Omental fat pad (tissue), 4 donors: ENCODE measurements around the gene KIDINS220. TPM values are rescaled to one million over a fixed set of nuclear protein-coding genes. Genes with fewer than 3 reads are reported as not detected.

ENCODE experiments used
- ATAC-seq: fragments of 150-250 bp; one replicate; pipeline ENCODE4 v1.9.1; 2016; ENCODE audit warnings: mild to moderate bottlenecking, moderate library complexity; ENCODE audit not compliant: low FRiP score
- DNase-seq: peaks from one replicate; pipeline ENCODE4 v3.0.0-alpha.2; 2019; ENCODE audit warnings: low spot score
- CTCF ChIP-seq, 3 donors: fragments of 450-650 bp; IDR thresholded peaks; one replicate each; pipeline ENCODE4 v1.5.1; 2016 to 2017; ENCODE audit warnings: antibody characterized with exemption in 3 of 3, mild to moderate bottlenecking in 3 of 3, moderate library complexity in 2 of 3
- total RNA-seq, 4 donors: library from RNA; depleted of rRNA; stranded (reverse); fragments of >200 nt; gene quantifications; one replicate each; pipeline ENCODE4 v1.1.0, GENCODE V29; 2016

KIDINS220 gene
- total RNA-seq, 4 donors from 2014 or later = 59.5 to 98.0 (median 66.5) TPM

- DNase-seq (no peak), ATAC-seq (no peak)
- no peak for TF ChIP-seq CTCF (IDR thresholded peaks at IDR 0.05)
Observed at GRCh38 chr2:8847400-8847799, 10.0 kb upstream of the KIDINS220 start.

GRCh38 chr2:8841932-8842331 is 4.5 kb upstream of the KIDINS220 start:
- no peak for TF ChIP-seq CTCF (IDR thresholded peaks at IDR 0.05)
- ATAC-seq = no peak
- DNase-seq = no peak

- ATAC-seq (no peak), DNase-seq (no peak)
- no peak for TF ChIP-seq CTCF (IDR thresholded peaks at IDR 0.05)
Observed at GRCh38 chr2:8840475-8841091, 3.2 kb upstream of the KIDINS220 start.

GRCh38 chr2:8839189-8839965 is 2.0 kb upstream of the KIDINS220 start:
- TF ChIP-seq CTCF (IDR thresholded peaks at IDR 0.05) = no peak
- no peak for DNase-seq
- ATAC-seq = no peak

GRCh38 chr2:8837795-8838140 is 355 bp upstream of the KIDINS220 start:
- no peak for DNase-seq
- no peak for TF ChIP-seq CTCF (IDR thresholded peaks at IDR 0.05)
- ATAC-seq = no peak

GRCh38 chr2:8835279-8835678 is 2.1 kb downstream of the KIDINS220 start:
- no peak for ATAC-seq
- no peak for TF ChIP-seq CTCF (IDR thresholded peaks at IDR 0.05)
- no peak for DNase-seq

GRCh38 chr2:8833853-8834252 is 3.6 kb downstream of the KIDINS220 start:
- no peak for ATAC-seq
- no peak for DNase-seq
- no peak for TF ChIP-seq CTCF (IDR thresholded peaks at IDR 0.05)
